OCI-LY7 (cell line): ENCODE results near the gene CRIM1.

Experiments used
- CTCF ChIP-seq: fragments of 200-600 bp; sonication (generic); conservative IDR thresholded peaks from 2 replicates; pipeline ENCODE4 v1.5.1; 2014; ENCODE audit warnings: mild to moderate bottlenecking, antibody characterized with exemption, low read length, moderate library complexity, mixed read lengths
- EZH2phosphoT487 ChIP-seq: fragments of 200-600 bp; sonication (generic); IDR thresholded peaks from 2 replicates; pipeline ENCODE4 v1.6.1; 2018; ENCODE audit warnings: low read depth, borderline replicate concordance, mild to moderate bottlenecking, mixed run types, antibody characterized with exemption, low read length, moderate library complexity, mixed read lengths

- no peak for TF ChIP-seq CTCF
- no peak for TF ChIP-seq EZH2phosphoT487
These were observed 16.4 kb downstream of the CRIM1 start for GRCh38 chr2:36371928-36372391.
